ENCODE data around the gene PRAMEF33.
"Not testable (repeated sequence)": the region's sequence is repeated elsewhere in the genome, so short reads cannot be mapped to it uniquely, and the experiment has no call there.

The PRAMEF33 gene

GRCh38 chr1:13303239-13303638, at the start of gene PRAMEF33:
PRAMEF33 (plus strand) TSS chr1:13303539; CDS start chr1:13305955, 2,416 bp downstream.
- DNase-seq, result not testable (repeated sequence)

GRCh38 chr1:13253898-13254297, 49.4 kb upstream of the PRAMEF33 start, which contains the start of gene PRAMEF5:
PRAMEF5 (plus strand) TSS chr1:13254198; CDS start chr1:13259269, 5,071 bp downstream.
- not testable (repeated sequence) for DNase-seq

- DNase-seq, result not testable (repeated sequence)
Measured at GRCh38 chr1:13265124-13265523, 38.2 kb upstream of the PRAMEF33 start.

- not testable (repeated sequence) for DNase-seq
Measured at GRCh38 chr1:13277016-13277415, 26.3 kb upstream of the PRAMEF33 start.

GRCh38 chr1:13279617-13280016, 23.7 kb upstream of the PRAMEF33 start:
- DNase-seq, result not testable (repeated sequence)

- DNase-seq, result not testable (repeated sequence)
Measured at GRCh38 chr1:13285037-13285436, 18.3 kb upstream of the PRAMEF33 start, which contains the start of gene PRAMEF8. PRAMEF8 (minus strand) TSS chr1:13285137; CDS start chr1:13284091, 1,046 bp downstream.

GRCh38 chr1:13289030-13289429, 14.3 kb upstream of the PRAMEF33 start:
- not testable (repeated sequence) for DNase-seq

- not testable (repeated sequence) for DNase-seq
Measured at GRCh38 chr1:13297216-13297931, 6.0 kb upstream of the PRAMEF33 start.

GRCh38 chr1:13298699-13299098, 4.6 kb upstream of the PRAMEF33 start:
- not testable (repeated sequence) for DNase-seq

GRCh38 chr1:13302197-13302596, 1.1 kb upstream of the PRAMEF33 start:
- not testable (repeated sequence) for DNase-seq

GRCh38 chr1:13315281-13315680, 11.9 kb downstream of the PRAMEF33 start, which contains the start of gene PRAMEF15:
PRAMEF15 (plus strand) TSS chr1:13315581; CDS start chr1:13318408, 2,827 bp downstream.
- not testable (repeated sequence) for DNase-seq

GRCh38 chr1:13342496-13342895, 39.2 kb downstream of the PRAMEF33 start:
- DNase-seq, result not testable (repeated sequence)

- DNase-seq, result not testable (repeated sequence)
Measured at GRCh38 chr1:13347034-13347433, 43.7 kb downstream of the PRAMEF33 start, which contains the start of gene PRAMEF14. PRAMEF14 (minus strand) TSS chr1:13347134; CDS start chr1:13345314, 1,820 bp downstream.

GRCh38 chr1:13353476-13353875, 50.1 kb downstream of the PRAMEF33 start:
- not testable (repeated sequence) for DNase-seq

- peak; percentile 10 for DNase-seq
Measured at GRCh38 chr1:13354475-13354874, 51.1 kb downstream of the PRAMEF33 start.

GRCh38 chr1:13356774-13357173, 53.4 kb downstream of the PRAMEF33 start:
- DNase-seq, result peak; percentile 59

Measured in activated CD4-positive, alpha-beta T cell treated with anti-CD3 and anti-CD28 coated beads, Interleukin-10, Interleukin-2, amounts not matched to agents 100 ng/mL and 50 ng/mL, durations not matched to agents 16 hours and 8 hours (primary cell).